GM23338 (cell line): ENCODE results near the gene PPP2R5C. TPM values are rescaled to one million over a fixed set of nuclear protein-coding genes. Genes with fewer than 3 reads are reported as not detected.

Experiments used
- ATAC-seq: fragments of 200-7000 bp; cut with Tn5 transposase; 3 replicates; pipeline ENCODE4 v1.9.1; 2020
- DNase-seq: peaks from one replicate; pipeline ENCODE4 v3.0.0-alpha.2; 2015; ENCODE audit warnings: low spot score
- H2AFZ ChIP-seq: fragments of 200-600 bp; sonication (generic); 2 replicates; pipeline ENCODE4 v1.8.0; 2016; ENCODE audit warnings: antibody characterized with exemption, mild to moderate bottlenecking, moderate library complexity
- H3F3A ChIP-seq: fragments of 200-600 bp; sonication (generic); replicated peaks from 2 replicates; pipeline ENCODE4 v1.8.0; 2017; ENCODE audit warnings: antibody characterized with exemption, mixed run types, low read depth
- H3K27ac ChIP-seq: fragments of 200-600 bp; sonication (generic); 2 replicates; pipeline ENCODE4 v1.6.1; 2016; ENCODE audit warnings: low read depth
- H3K27me3 ChIP-seq: fragments of 200-600 bp; sonication (generic); 2 replicates; pipeline ENCODE4 v1.8.0; 2016; ENCODE audit warnings: mild to moderate bottlenecking, mixed run types, moderate library complexity; ENCODE audit not compliant: insufficient read depth
- H3K36me3 ChIP-seq: fragments of 200-600 bp; sonication (generic); 2 replicates; pipeline ENCODE4 v1.8.0; 2016; ENCODE audit warnings: mild to moderate bottlenecking; ENCODE audit not compliant: insufficient read depth
- H3K4me1 ChIP-seq: fragments of 200-600 bp; sonication (generic); 2 replicates; pipeline ENCODE4 v1.8.0; 2016; ENCODE audit warnings: mild to moderate bottlenecking, moderate library complexity; ENCODE audit not compliant: insufficient read depth
- H3K4me2 ChIP-seq: fragments of 200-600 bp; sonication (generic); 2 replicates; pipeline ENCODE4 v1.7.1; 2017; ENCODE audit warnings: mixed run types
- H3K4me3 ChIP-seq: fragments of 200-600 bp; sonication (generic); 2 replicates; pipeline ENCODE4 v1.6.1; 2016; ENCODE audit warnings: mixed run types
- H3K79me2 ChIP-seq: fragments of 200-600 bp; sonication (generic); replicated peaks from 2 replicates; pipeline ENCODE4 v1.8.0; 2017; ENCODE audit warnings: mild to moderate bottlenecking; ENCODE audit not compliant: insufficient read depth
- H3K9me2 ChIP-seq: fragments of 200-600 bp; sonication (generic); 2 replicates; pipeline ENCODE4 v1.8.0; 2017; ENCODE audit not compliant: insufficient read depth
- H4K20me1 ChIP-seq: fragments of 200-600 bp; sonication (generic); replicated peaks from 2 replicates; pipeline ENCODE4 v1.8.0; 2017; ENCODE audit warnings: mild to moderate bottlenecking; ENCODE audit not compliant: insufficient read depth
- H3K27ac Mint-ChIP-seq: 2 replicates; pipeline ENCODE4 v1.8.0; 2020; ENCODE audit warnings: inconsistent platforms, mild to moderate bottlenecking, moderate library complexity, mixed read lengths
- H3K27me3 Mint-ChIP-seq: 3 replicates; pipeline ENCODE4 v1.8.0; 2022; ENCODE audit warnings: low read depth, mild to moderate bottlenecking, moderate library complexity, mixed read lengths, inconsistent platforms; ENCODE audit not compliant: insufficient read depth, poor library complexity
- H3K36me3 Mint-ChIP-seq: 3 replicates; pipeline ENCODE4 v1.8.0; 2021; ENCODE audit warnings: low read depth, mild to moderate bottlenecking, inconsistent platforms, moderate library complexity, mixed read lengths
- H3K4me1 Mint-ChIP-seq: 3 replicates; pipeline ENCODE4 v1.8.0; 2020; ENCODE audit warnings: mild to moderate bottlenecking, inconsistent platforms, mixed read lengths
- H3K4me3 Mint-ChIP-seq: 3 replicates; pipeline ENCODE4 v1.8.0; 2021; ENCODE audit warnings: moderate library complexity, mild to moderate bottlenecking, inconsistent platforms, mixed read lengths
- H3K9me3 Mint-ChIP-seq: 3 replicates; pipeline ENCODE4 v1.8.0; 2020; ENCODE audit warnings: moderate library complexity, mild to moderate bottlenecking, inconsistent platforms, mixed read lengths
- CREB1 ChIP-seq: fragments of 250-450 bp; sonication (Bioruptor Pico); IDR thresholded peaks from 2 replicates; pipeline ENCODE4 v1.5.0; 2020; ENCODE audit warnings: low read depth, mild to moderate bottlenecking, moderate library complexity
- CTCF ChIP-seq, 2 experiments: fragments of 200-600 bp in 1 of 2; sonication (generic) in 1 of 2; conservative IDR thresholded peaks; 2 replicates each; pipeline versions ENCODE4 v1.5.1 to v1.6.1; 2016 to 2017; ENCODE audit warnings: antibody characterized with exemption in 2 of 2, low read depth in 2 of 2, mild to moderate bottlenecking in 2 of 2, moderate library complexity in 1 of 2
- ETS1 ChIP-seq: IDR thresholded peaks from 2 replicates; pipeline ENCODE4 v1.6.1; 2016; ENCODE audit warnings: antibody characterized with exemption
- EZH2 ChIP-seq: fragments of 200-600 bp; sonication (generic); IDR thresholded peaks from one replicate; pipeline ENCODE4 v1.8.0; 2017; ENCODE audit warnings: antibody characterized with exemption, mild to moderate bottlenecking, low read depth; ENCODE audit not compliant: unreplicated experiment
- EZH2phosphoT487 ChIP-seq: fragments of 200-600 bp; sonication (generic); IDR thresholded peaks from one replicate; pipeline ENCODE4 v1.8.1; 2018; ENCODE audit warnings: antibody characterized with exemption; ENCODE audit not compliant: unreplicated experiment
- JUNB ChIP-seq: IDR thresholded peaks from one replicate; pipeline ENCODE4 v1.6.1; 2016; ENCODE audit warnings: antibody characterized with exemption; ENCODE audit not compliant: unreplicated experiment
- NANOG ChIP-seq: IDR thresholded peaks from 2 replicates; pipeline ENCODE4 v1.6.1; 2016; ENCODE audit warnings: antibody characterized with exemption, borderline replicate concordance
- POLR2AphosphoS5 ChIP-seq: IDR thresholded peaks from 2 replicates; pipeline ENCODE4 v1.6.1; 2016; ENCODE audit warnings: antibody characterized with exemption, low read depth
- STAT1 ChIP-seq: IDR thresholded peaks from one replicate; pipeline ENCODE4 v1.6.1; 2016; ENCODE audit warnings: antibody characterized with exemption; ENCODE audit not compliant: unreplicated experiment
- ZNF114 ChIP-seq: fragments of 250-450 bp; sonication (Bioruptor Pico); IDR thresholded peaks from 2 replicates; pipeline ENCODE4 v1.5.0; 2020; ENCODE audit warnings: mild to moderate bottlenecking, moderate library complexity
- ZNF331 ChIP-seq: fragments of 250-450 bp; sonication (Bioruptor Pico); IDR thresholded peaks from 2 replicates; pipeline ENCODE4 v1.5.0; 2020; ENCODE audit warnings: low read depth, mild to moderate bottlenecking, moderate library complexity
- ZNF462 ChIP-seq: fragments of 250-450 bp; sonication (Bioruptor Pico); IDR thresholded peaks from 2 replicates; pipeline ENCODE4 v1.5.0; 2020; ENCODE audit warnings: mild to moderate bottlenecking, moderate library complexity
- polyA plus RNA-seq: library from polyadenylated mRNA; unstranded; fragments of >200 nt; fragmentation: Nextera tagmentation; extraction: Ambion mirVana; gene quantifications from 2 replicates; pipeline ENCODE4 v1.2.1, GENCODE V29; 2016
- total RNA-seq: library from RNA; depleted of rRNA; stranded (reverse); fragments of >200 nt; shearing (Covaris generic); gene quantifications from 2 replicates; pipeline ENCODE4 v1.2.3, GENCODE V29; 2014
- TF ChIP-seq, protein P1 (sequence below): IDR thresholded peaks from one replicate; pipeline ENCODE4 v1.6.1; 2018; ENCODE audit warnings: antibody characterized with exemption; ENCODE audit not compliant: unreplicated experiment

The PPP2R5C gene
- total and polyA plus RNA-seq, 2 experiments from 2014 or later, result 75.4 to 79.7 TPM

DNA sequence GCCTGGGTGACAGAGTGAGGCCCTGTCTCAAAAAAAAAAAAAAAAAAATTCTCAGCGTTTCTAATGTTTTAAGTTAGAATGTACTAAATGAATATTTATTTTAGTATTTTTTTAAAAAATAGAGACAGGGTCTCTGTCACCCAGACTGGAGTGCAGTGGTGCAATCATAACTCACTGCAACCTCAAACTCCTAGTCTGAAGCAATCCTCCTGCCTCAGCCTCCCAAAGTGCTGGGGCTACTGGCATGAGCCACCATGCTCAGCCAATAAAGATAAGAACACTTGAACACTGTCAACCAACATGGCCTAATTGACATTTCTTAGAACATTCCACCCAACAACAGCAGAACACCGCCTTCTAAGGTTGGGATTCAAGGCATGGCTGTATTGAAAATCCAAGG lies 197.8 kb downstream of the PPP2R5C start:
- Mint-ChIP-seq H3K4me3 (no peak overlapping the region), H3K4me1 (peaks cover 14% of the 10 kb centered on the region; the same call in 2 of the 3 replicates), H3K36me3 (no peaks in the 10 kb centered on the region), H3K27ac (no peak overlapping the region), H3K9me3 (no peaks in the 10 kb centered on the region), H3K27me3 (peaks cover 30% of the 10 kb centered on the region)
- H3K79me2 ChIP-seq, result no peaks in the 10 kb centered on the region
- H3K27ac ChIP-seq, result no peak overlapping the region
- H3K36me3 ChIP-seq, result no peaks in the 10 kb centered on the region
- H2AFZ ChIP-seq, result no peak overlapping the region
- TF ChIP-seq POLR2AphosphoS5 (no peak), ZNF114 (CRISPR knock-in tag) (no peak), STAT1 (no peak), NANOG (no peak), ZNF331 (no peak), EZH2phosphoT487 (no peak), ETS1 (no peak), CTCF (conservative IDR thresholded peaks at IDR 0.05; ENCODE audit: low read depth in 2 of 2) (no peak), CREB1 (CRISPR knock-in tag) (no peak), EZH2 (no peak), ZNF462 (CRISPR knock-in tag) (no peak), JUNB (no peak)
- TF ChIP-seq, protein P1, sequence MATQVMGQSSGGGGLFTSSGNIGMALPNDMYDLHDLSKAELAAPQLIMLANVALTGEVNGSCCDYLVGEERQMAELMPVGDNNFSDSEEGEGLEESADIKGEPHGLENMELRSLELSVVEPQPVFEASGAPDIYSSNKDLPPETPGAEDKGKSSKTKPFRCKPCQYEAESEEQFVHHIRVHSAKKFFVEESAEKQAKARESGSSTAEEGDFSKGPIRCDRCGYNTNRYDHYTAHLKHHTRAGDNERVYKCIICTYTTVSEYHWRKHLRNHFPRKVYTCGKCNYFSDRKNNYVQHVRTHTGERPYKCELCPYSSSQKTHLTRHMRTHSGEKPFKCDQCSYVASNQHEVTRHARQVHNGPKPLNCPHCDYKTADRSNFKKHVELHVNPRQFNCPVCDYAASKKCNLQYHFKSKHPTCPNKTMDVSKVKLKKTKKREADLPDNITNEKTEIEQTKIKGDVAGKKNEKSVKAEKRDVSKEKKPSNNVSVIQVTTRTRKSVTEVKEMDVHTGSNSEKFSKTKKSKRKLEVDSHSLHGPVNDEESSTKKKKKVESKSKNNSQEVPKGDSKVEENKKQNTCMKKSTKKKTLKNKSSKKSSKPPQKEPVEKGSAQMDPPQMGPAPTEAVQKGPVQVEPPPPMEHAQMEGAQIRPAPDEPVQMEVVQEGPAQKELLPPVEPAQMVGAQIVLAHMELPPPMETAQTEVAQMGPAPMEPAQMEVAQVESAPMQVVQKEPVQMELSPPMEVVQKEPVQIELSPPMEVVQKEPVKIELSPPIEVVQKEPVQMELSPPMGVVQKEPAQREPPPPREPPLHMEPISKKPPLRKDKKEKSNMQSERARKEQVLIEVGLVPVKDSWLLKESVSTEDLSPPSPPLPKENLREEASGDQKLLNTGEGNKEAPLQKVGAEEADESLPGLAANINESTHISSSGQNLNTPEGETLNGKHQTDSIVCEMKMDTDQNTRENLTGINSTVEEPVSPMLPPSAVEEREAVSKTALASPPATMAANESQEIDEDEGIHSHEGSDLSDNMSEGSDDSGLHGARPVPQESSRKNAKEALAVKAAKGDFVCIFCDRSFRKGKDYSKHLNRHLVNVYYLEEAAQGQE, result no peak
- no peaks in the 10 kb centered on the region for H3K9me2 ChIP-seq
- no peak overlapping the region for H3K4me2 ChIP-seq
- H3K4me3 ChIP-seq, result no peak overlapping the region
- 0 out of 2 replicates have a peak, but pooled peaks cover 5% of the 10 kb centered on the region for H3F3A ChIP-seq
- H4K20me1 ChIP-seq, result no peaks in the 10 kb centered on the region
- DNase-seq, result no peak
- peaks cover 25% of the 10 kb centered on the region; the same call in 1 of the 2 replicates for H3K27me3 ChIP-seq
- H3K4me1 ChIP-seq, result no peaks in the 10 kb centered on the region
- ATAC-seq, result no peak
